HG03378 (cell line): ENCODE results near the gene WDR55.
"Not testable (repeated sequence)": the region's sequence is repeated elsewhere in the genome, so short reads cannot be mapped to it uniquely, and the experiment has no call there.

Experiments
- ATAC-seq: cut with Tn5 transposase; IDR thresholded peaks from one replicate; pipeline ENCODE4 v1.9.1; 2021; ENCODE audit warnings: mild to moderate bottlenecking, moderate library complexity; ENCODE audit not compliant: unreplicated experiment

Gene WDR55, protein sequence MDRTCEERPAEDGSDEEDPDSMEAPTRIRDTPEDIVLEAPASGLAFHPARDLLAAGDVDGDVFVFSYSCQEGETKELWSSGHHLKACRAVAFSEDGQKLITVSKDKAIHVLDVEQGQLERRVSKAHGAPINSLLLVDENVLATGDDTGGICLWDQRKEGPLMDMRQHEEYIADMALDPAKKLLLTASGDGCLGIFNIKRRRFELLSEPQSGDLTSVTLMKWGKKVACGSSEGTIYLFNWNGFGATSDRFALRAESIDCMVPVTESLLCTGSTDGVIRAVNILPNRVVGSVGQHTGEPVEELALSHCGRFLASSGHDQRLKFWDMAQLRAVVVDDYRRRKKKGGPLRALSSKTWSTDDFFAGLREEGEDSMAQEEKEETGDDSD

DNA sequence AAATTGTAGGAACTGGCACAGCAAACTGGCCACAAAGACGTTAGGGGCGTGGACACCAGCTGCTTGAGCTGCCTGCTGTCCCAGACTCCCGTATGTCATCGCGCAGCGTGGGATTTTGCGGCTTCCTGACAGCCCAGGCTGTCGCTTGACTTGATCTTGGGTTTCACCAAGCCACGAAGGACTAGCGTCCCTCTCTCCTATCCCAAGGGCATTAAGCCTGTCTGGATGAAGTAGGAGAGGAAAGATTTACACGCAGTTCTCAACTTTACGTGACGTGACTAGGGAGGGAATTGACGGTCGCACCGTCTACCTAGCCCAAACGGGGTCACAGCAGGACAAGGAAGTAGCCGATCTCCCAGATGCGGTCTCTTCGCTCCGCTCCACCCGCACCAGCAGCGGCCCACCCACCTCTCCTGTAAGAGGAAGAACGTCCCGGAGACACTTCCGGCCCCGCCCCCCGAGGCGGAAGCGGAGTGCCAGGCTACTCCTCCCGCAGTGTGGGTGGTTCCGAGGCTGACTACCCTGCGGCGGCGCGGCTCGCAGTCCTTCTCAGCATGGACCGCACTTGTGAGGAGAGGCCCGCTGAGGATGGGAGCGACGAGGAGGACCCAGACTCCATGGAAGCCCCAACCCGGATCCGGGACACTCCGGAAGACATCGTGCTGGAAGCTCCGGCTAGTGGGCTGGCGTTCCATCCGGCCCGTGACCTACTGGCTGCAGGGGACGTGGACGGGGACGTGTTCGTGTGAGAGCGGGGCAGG, at the start of gene WDR55:
WDR55 (plus strand) TSS at position 546 of the 761 bp plus-strand sequence; CDS start at position 555, 9 bp downstream.
- peak; percentile 94 for ATAC-seq

DNA sequence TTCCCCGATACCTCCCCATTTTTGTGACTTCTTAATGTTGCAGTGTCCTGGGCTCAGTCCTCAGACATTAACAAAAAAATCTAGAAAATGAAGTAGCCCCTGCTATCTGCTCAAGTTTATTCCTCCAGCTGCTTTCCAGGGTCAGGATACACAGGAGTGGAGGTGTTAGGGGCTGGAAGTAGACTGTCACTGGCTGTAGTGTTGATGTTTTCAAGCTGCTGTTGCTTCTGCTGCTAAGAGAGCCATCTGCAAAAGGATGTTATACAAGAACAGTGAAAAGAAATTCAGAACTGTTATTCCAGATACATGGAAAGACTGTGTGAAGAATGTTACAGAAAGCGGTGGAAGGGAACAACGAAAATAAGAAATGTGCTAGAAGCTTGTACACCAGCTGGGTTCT, 42.4 kb upstream of the WDR55 start:
- no peak for ATAC-seq

DNA sequence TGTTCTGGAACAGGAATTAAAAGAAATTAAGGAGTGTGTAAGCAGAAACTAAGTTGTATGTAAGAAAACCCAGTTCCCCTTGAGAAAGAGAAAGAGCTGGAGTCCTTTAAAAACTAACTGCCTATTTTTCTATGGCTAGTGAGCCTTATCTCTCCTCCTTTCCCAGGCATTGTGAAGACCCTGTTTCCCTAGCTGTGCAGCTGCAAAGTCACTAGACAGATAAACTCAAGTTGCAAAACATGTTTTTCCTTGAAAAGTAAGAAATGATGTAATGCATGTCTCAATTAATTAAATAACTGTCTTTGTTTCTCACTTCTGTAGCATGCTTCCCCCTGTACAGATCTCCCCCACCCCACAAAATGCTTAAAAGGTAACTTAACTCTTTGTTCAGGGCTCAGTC, 41.6 kb upstream of the WDR55 start:
- not testable (repeated sequence) for ATAC-seq

DNA sequence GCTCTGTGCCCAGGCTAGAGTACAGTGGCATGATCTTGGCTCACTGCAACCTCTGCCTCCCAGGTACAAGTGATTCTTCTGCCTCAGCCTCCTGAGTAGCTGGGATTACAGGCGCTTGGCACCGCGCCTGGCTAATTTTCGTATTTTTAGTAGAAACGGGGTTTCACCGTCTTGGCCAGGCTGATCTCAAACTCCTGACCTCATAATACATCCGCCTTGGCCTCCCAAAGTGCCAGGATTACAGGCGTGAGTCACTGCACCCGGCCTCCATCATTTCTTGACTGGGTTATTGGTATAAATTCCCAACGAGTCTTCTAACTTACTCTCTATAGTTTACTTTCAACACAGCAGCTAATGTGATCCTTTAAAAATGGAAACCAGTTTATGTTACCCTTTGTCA, 39.8 kb upstream of the WDR55 start:
- ATAC-seq, result not testable (repeated sequence)

DNA sequence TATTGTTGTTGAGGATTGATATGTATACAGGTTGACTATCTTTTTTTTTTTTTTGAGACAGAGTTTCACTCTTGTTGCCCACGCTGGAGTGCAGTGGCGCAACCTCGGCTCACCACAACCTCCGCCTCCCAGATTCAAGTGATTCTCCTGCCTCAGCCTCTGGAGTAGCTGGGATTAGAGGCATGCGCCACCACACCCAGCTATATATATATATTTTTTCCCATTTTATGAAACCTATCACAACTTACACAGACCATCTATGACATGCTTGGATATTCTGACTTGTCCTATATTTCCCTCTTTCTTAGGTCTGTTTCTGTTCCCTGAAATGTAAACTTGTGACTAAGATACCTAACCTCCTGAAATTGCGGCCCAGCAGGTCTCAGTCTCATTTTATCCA, 36.7 kb upstream of the WDR55 start:
- ATAC-seq, result no peak

DNA sequence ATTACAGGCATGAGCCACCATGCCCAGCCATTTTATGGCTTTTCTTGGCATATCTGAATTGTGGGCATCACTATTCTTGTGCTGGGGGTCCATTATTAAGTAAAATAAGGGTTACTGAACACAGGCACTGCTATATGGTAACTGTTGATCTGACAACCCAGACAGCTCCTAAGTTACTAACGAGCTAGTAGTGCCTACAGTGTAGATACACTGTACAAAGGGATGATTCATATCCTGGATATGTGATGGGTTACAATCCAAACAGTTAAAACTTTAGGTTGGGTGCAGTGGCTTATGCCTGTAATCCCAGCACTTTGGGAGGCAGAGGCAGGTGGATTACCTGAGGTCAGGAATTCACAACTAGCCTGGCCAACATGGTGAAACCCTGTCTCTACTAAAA, 36.0 kb upstream of the WDR55 start:
- ATAC-seq, result no peak

DNA sequence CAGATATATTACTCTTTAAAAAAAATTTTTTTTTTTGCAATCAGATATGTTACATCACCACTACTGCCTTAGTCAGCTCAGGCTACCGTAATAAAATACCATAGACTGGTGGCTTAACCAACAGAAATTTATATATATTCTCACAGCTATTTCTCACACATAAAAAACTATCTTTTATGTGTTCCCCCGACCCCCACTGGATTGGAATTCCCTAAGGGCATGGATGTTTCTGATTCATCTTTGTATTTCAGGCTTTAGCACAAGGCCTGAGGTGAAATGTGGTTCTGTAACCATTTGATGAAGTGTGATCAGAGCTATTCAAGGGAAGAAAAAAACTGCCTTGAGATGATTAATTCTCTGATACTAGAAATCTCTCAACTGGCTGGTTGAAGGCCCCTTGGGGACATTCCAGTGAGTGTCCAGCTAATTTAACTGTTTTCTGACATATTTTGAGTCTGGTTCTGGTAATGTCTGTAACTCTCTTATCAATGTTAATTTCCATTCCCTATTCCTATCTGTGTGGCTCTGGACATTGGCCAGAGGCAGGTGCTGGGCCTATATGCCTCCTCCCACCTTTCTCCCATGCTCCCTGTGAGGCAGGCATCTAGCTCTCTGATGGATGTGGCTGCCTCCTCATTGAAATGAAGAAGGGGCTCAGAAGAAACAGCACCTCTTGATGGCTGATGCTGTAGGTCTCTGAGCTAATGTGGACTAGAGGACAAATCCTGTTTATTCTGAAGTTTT, 34.2 kb upstream of the WDR55 start:
- ATAC-seq, result no peak

DNA sequence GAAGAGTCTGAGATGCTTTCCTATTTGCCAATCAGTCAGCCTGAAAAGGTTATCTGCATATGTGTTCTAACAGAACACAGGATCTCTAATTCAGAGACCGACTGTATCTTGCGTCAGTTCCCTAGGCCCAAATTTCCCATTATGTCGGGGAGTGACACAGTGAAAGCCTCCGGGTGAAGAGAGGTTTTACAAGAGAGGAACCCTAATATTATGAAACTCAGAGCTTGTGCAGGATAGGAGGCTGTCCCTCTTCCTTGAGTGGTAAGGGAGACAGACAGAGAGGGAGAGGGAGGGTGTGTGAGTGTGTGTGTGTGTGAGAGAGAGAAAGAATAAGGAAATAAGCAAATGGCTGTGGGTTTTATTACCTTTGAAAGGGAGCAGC, 33.7 kb upstream of the WDR55 start:
- ATAC-seq, result no peak

DNA sequence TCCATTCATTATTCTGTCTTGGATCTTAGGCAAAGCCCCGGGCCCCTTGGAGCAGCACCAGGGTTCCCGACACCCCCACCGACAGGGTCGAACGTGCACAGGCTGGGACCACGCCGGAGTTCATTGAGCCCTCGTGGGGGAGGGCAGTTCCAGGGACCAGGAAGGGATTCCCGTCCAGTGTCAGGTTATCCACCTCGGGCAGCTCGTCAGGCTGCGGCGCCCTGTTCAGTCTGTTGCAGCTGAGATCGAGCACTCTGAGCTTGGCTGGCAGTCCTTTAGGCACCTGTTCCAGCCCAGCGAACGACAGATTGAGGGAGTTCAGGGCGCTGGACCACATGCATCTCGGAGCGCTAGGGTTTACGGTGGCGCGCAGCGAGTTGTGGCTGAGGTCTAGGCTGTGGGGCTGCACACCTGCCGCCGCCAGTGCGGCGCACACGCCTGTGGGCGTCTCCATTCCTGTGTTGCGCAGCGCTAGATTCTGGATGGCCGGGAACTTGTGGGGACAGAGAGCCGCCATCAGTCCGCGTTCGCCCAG, 32.8 kb upstream of the WDR55 start:
- ATAC-seq, result peak; percentile 26

DNA sequence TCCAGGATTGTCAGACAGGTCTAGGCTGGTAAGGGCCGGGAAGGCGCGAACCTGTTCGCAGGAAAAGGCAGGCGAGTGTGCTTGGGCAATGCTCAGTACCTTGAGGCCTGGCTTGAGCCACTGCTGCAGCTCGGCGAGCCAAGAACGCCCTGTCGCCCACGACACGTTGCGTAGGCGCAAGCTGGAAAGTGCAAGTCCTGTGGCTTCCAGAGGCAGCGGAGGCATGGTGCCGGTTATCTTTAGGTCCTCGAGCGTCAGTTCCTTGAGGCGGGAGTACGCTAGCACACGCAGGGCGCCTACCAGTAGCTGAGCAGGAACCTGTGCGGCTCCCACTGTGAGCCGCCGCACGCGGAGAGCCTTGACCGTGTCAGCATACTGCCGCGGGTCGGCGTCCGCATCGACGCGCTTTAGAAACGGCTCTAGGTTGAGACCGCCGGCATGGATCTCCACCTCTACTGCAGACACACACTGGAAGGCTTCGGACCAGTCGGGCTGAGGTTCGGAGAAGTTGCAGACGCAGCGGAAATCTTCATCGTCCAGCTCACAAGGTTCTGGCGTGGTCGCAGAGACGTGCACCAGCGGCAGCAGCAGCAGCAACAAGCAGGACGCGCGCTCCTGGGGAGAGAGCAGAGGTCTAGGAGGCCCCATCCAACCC, 32.2 kb upstream of the WDR55 start:
- ATAC-seq, result peak; percentile 59

DNA sequence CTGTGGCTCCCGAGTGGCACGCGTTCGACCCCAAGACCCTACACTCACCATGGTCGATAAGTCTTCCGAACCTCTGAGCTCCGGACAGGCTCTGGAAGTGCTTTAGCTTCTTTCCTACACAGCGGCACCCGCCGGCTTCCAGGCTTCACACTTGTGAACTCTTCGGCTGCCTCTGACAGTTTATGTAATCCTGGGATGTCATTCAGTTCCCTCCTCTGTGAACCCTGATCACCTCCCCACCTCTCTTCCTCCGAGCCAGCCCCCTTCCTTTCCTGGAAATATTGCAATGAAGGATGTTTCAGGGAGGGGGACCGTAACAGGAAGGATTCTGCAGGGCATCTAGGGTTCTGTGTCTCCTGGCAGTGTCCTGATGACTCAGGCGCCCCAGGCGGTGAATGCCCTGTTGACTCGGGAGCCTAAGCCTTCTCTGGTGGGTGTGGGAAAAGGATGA, 31.7 kb upstream of the WDR55 start, which contains the start of gene CD14:
CD14 (minus strand) TSS at position 155 of the 451 bp plus-strand sequence; CDS start at position 51, 104 bp downstream.
- no peak for ATAC-seq

DNA sequence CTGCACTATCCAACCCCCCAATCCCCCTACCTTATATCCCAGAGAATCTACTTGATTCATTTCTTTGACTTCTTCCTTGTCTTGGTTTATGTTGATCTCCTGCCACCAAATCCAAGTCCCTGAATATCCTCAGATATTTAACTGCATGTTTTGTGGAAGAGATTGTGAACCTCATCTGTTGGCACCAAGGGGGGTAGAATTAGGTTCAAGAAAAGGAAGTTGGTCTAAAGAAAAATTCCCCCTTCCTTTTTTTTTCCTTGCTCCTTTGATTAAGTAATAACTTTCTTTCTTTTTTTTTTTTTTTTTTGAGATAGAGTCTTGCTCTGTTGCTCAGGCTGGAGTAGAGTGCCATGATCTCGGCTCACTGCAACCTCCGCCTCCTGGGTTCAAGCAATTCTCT, 31.2 kb upstream of the WDR55 start:
- ATAC-seq, result no peak

DNA sequence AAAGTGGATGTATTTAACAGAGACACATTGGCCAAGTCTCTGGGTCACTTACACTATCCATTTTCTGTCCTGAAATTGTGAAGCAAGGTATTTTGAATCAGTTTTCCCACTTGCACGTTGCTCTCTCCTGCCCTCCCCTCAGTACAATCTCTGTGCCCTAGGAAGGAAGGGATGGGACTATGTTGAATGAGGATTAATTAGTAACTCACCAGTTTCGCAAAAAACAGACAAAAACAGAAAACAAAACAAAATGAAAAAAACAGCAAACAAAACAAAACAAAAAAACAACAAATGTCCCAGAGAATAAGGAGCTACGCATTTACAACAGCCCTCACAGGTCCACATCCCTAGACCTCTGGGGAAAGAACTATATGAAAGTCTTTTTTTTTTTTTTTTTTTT, 30.6 kb upstream of the WDR55 start:
- ATAC-seq, result no peak

DNA sequence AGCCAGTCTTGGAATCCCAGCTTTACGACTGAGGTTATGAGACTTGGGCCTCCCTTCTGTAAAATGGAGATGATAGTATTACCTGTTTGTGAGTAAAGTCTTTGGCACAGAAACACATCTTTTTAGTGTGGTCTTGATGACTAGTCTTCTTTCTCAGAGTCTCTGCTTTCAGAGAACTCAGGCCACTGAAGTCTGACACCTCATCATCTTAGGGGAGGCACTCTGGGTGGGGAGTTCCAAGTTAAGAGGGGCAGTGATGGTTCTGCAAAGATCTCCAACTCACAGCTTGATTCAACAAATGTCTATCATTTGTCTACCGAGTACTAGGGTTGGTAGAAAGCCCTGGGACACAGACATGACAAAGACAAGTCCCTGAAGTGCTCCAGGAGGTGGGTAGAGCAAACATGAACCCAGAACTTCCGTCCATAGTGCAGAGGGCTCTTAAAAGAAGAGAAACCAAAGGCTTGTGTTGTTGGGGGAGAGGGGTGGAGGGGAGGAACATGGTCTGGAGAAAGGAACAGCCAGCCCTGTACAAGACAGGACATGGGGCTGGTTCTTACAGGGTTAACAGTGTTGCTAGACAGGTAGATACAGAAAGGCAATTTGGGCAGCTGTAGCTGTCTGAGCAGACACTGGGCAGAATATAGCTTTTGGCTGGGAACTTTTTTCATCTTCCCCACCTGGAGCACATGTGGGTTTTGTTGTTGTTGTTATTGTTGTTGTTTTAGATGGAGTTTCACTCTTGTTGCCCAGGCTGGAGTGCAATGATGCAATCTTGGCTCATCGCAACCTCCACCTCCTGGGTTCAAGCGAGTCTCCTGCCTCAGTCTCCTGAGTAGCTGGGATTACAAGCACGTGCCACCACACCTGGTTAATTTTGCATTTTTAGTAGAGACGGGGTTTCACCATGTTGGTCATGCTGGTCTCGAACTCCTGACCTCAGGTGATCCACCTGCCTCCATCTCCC, 29.1 kb upstream of the WDR55 start:
- ATAC-seq, result no peak

DNA sequence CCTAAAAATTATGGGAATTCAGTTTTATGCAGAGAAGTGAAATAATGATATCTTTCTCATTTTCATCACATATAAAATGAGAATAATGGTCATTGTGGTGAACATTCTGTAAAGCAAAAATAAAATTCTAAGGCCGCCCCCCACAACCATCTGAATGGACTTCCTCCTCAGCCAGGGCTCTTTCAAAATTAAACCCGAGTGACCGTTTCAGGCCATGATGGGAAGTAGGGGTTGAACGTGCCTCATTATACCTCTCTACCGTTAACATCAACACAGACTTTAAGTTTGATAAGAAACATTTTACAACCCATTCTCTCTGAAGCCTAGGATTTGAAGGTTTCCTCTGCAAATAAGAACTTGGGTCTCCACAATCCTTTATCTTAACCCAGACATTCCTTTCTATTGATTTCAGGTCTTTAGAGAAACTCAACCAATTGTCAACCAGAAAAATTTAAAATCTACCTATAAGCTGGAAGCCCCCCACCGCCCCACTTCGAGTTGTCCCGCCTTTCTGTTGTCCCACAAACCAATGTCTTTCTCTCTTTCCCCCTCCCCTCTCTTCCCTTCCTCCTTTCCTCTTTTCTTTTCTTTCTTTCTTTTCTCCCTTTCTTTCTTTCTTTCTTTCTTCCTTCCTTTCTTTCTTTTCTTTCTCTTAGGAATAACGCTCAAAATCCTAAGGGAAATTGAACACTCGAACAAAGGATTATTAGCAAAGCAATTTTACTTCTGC, 27.2 kb upstream of the WDR55 start:
- no peak for ATAC-seq

DNA sequence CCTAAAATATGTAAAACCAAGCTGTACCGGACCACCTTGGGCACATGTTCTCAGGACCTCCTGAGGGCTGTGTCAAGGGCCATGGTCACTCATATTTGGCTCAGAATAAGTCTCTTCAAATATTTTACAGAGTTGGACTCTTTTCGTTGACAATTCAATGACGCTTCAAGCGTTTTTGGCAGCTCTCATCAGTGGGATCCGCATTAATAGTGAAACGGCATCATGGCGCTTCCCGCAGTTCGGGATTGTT, 25.9 kb upstream of the WDR55 start:
- not testable (repeated sequence) for ATAC-seq

DNA sequence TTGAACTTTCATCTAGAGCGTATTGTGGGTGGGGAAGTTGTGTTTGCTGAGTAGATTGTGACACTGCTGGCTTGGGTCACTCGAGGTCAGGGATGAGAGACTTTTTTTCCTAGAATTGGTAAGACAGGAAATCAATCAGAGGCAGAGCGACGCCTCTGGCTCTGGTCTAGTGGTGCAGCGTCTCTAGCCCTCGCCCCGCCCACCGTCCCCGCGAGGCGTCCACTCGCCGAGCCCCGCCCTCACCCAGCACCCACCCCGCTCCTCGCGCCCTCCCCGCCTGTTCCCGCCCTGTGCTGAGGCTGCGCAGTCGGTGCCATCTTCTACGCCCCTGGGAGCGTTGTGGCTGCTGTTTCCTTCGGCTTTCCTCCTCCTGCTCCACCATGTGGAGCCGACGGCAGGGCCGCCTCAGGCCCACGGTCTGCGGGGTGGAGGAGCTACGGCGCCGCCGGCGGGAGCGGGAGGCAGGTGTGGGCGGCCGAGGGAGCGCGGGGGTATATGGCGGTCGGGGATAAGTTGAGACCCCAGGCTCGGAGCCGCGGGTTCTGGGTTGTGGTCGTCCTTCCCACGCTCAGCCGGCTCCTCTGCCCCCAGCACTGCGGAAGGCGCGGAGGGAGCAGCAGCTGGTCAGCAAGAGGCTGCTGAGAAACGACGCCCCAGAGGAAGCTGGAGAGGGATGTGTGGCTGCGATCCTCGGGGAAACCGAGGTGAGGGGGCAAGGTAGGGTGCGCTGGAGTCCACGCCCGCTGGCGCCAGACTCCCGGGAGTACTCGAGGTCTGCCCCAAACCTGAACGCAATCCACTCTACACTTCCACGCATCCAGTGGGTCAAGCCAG, 25.3 kb upstream of the WDR55 start, which contains the start of gene TMCO6:
TMCO6 (plus strand) TSS at position 304 of the 834 bp plus-strand sequence; CDS start at position 381, 77 bp downstream.
- peak; percentile 82 for ATAC-seq

DNA sequence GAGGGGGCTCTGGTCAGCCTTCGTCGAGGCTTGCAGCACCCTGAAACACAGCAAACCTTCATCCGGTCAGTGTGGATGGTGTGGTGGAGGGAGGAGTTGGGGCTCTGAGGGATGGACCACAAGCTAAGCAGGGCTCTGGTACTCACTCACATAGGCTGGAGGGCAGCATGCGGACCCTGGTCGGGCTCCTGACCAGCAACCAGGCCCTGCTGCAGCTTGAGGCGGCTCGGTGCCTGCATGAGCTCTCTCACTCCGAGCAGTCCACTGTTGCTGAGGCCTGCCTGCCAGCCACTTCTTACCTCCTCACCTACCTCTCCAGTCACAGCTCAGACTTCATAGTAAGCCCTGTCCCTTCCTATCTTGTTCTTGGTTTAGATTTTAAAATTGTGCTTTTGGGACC, 23.0 kb upstream of the WDR55 start:
- no peak for ATAC-seq
